GM12878 (cell line): Measurements from ENCODE around the gene LKAAEAR1. TPM values are rescaled to one million over a fixed set of nuclear protein-coding genes. Genes with fewer than 3 reads are reported as not detected.

Experiments
- ATAC-seq: fragments of 200-7000 bp; cut with Tn5 transposase; 3 replicates; pipeline ENCODE4 v1.9.1; 2020; ENCODE audit warnings: mild to moderate bottlenecking, moderate library complexity
- BruUV-seq: library from RNA; stranded (reverse); fragments of 400-500 nt; replicated peaks from 2 replicates; lab custom pipeline; 2021; lab: Mats Ljungman, UMichigan
- CTCF ChIA-PET: fragments of 300-600 bp; sonication (Branson Sonifier 250); formaldehyde crosslinking; extraction: SDS; loops from one replicate; lab custom pipeline; 2021; ENCODE audit warnings: inconsistent platforms; lab: Yijun Ruan, JAX
- POLR2A ChIA-PET: fragments of 350-600 bp; formaldehyde crosslinking; extraction: SDS; loops from one replicate; lab custom pipeline; 2021; ENCODE audit warnings: inconsistent platforms; lab: Charles Lee
- RAD21 ChIA-PET: fragments of 300-600 bp; sonication (Branson Sonifier 250); formaldehyde crosslinking; loops from one replicate; lab custom pipeline; 2023; ENCODE audit warnings: antibody characterized with exemption; ENCODE audit not compliant: unreplicated experiment; lab: Charles Lee
- SMC1A ChIA-PET: fragments of 300-600 bp; sonication (Branson Sonifier 250); formaldehyde crosslinking; loops from one replicate; lab custom pipeline; 2023; ENCODE audit not compliant: unreplicated experiment, uncharacterized antibody; lab: Charles Lee
- DNase-seq: peaks from one replicate; pipeline ENCODE4 v3.0.0-alpha.2; 2011; ENCODE audit warnings: low read depth, low spot score
- FAIRE-seq: peaks from 3 replicates; lab custom pipeline; 2011; peaks lifted over from hg19 to GRCh38; lab: Jason Lieb, UNC
- H2AFZ ChIP-seq: 2 replicates; pipeline ENCODE4 v1.6.0; 2011; ENCODE audit warnings: low read depth, low read length, control low read depth; ENCODE audit not compliant: control insufficient read depth
- H3K27ac ChIP-seq: 2 replicates; pipeline ENCODE4 v1.5.1; 2011; ENCODE audit warnings: control low read depth; ENCODE audit not compliant: control insufficient read depth, insufficient read depth
- H3K27me3 ChIP-seq, 2 experiments: replicated peaks in 1 of 2; 2 replicates each; pipeline versions ENCODE4 v1.6.0 to v1.6.1; 2011; ENCODE audit warnings: low read length in 1 of 2; ENCODE audit not compliant: control insufficient read depth in 2 of 2, insufficient read depth in 2 of 2
- H3K36me3 ChIP-seq, 2 experiments: 2 replicates each; pipeline ENCODE4 v1.5.1; 2011; ENCODE audit warnings: low read length in 1 of 2; ENCODE audit not compliant: control insufficient read depth in 2 of 2, insufficient read depth in 2 of 2
- H3K4me1 ChIP-seq: 2 replicates; pipeline ENCODE4 v1.6.1; 2011; ENCODE audit warnings: mild to moderate bottlenecking, low read length, moderate library complexity, mixed read lengths; ENCODE audit not compliant: control insufficient read depth, insufficient read depth
- H3K4me2 ChIP-seq: 2 replicates; pipeline ENCODE4 v1.6.0; 2011; ENCODE audit warnings: control low read depth; ENCODE audit not compliant: control insufficient read depth, insufficient read depth
- H3K4me3 ChIP-seq: fragments of 200-600 bp; sonication (generic); 2 replicates; pipeline ENCODE4 v1.5.1; 2016
- H3K79me2 ChIP-seq: 2 replicates; pipeline ENCODE4 v1.6.0; 2011; ENCODE audit warnings: low read length; ENCODE audit not compliant: control insufficient read depth, insufficient read depth
- H3K9ac ChIP-seq: 2 replicates; pipeline ENCODE4 v1.8.0; 2011; ENCODE audit warnings: low read length, control low read depth, mixed read lengths; ENCODE audit not compliant: control insufficient read depth, insufficient read depth
- H3K9me3 ChIP-seq: replicated peaks from 3 replicates; pipeline ENCODE4 v1.5.1; 2011; ENCODE audit warnings: mild to moderate bottlenecking, low read length; ENCODE audit not compliant: control insufficient read depth, insufficient read depth
- H4K20me1 ChIP-seq: 2 replicates; pipeline ENCODE4 v1.6.0; 2011; ENCODE audit not compliant: control insufficient read depth, insufficient read depth
- ATF3 ChIP-seq: IDR thresholded peaks from 2 replicates; pipeline ENCODE4 v1.6.1; 2011; ENCODE audit warnings: low read depth, mild to moderate bottlenecking, low read length, moderate library complexity, borderline replicate concordance; ENCODE audit errors: extremely low read depth
- CEBPZ ChIP-seq: fragments of 150-350 bp; IDR thresholded peaks from 2 replicates; pipeline ENCODE4 v1.6.1; 2016; ENCODE audit warnings: low read depth, low read length
- E2F4 ChIP-seq: IDR thresholded peaks from 2 replicates; pipeline ENCODE4 v1.6.1; 2012; ENCODE audit warnings: low read depth, low read length, improper control_type of control experiment
- ESRRA ChIP-seq: IDR thresholded peaks from 2 replicates; pipeline ENCODE4 v1.6.1; 2012; ENCODE audit warnings: mild to moderate bottlenecking, low read length, improper control_type of control experiment
- FOS ChIP-seq: IDR thresholded peaks from 3 replicates; pipeline ENCODE4 v1.6.1; 2011; ENCODE audit warnings: borderline replicate concordance; ENCODE audit not compliant: insufficient read length; ENCODE audit errors: extremely low read depth
- FOXK2 ChIP-seq: fragments of 450-650 bp; IDR thresholded peaks from 2 replicates; pipeline ENCODE4 v1.6.1; 2017; ENCODE audit warnings: mild to moderate bottlenecking, moderate library complexity
- HCFC1 ChIP-seq: fragments of 150-350 bp; IDR thresholded peaks from 2 replicates; pipeline ENCODE4 v1.6.1; 2014; ENCODE audit warnings: low read length
- IKZF2 ChIP-seq, 2 experiments: fragments of 450-650 bp; IDR thresholded peaks; 2 replicates each; pipeline ENCODE4 v1.6.1; 2017; ENCODE audit warnings: mild to moderate bottlenecking in 2 of 2, moderate library complexity in 2 of 2
- MEF2B ChIP-seq: fragments of 450-650 bp; IDR thresholded peaks from 2 replicates; pipeline ENCODE4 v1.6.1; 2018; ENCODE audit warnings: mild to moderate bottlenecking, moderate library complexity; ENCODE audit not compliant: partially characterized antibody, poor library complexity, severe bottlenecking
- PKNOX1 ChIP-seq: fragments of 450-650 bp; IDR thresholded peaks from 2 replicates; pipeline ENCODE4 v1.6.1; 2016; ENCODE audit warnings: mild to moderate bottlenecking
- RFX5 ChIP-seq: IDR thresholded peaks from 2 replicates; pipeline ENCODE4 v1.6.1; 2011; ENCODE audit warnings: low read depth, low read length, improper control_type of control experiment
- SIX5 ChIP-seq: IDR thresholded peaks from 2 replicates; pipeline ENCODE4 v1.6.1; 2011; ENCODE audit warnings: mild to moderate bottlenecking, low read depth, low read length, moderate library complexity; ENCODE audit not compliant: severe bottlenecking
- SP1 ChIP-seq: IDR thresholded peaks from one replicate; pipeline ENCODE4 v1.6.1; 2011; ENCODE audit warnings: low read depth, low read length
- STAT3 ChIP-seq: IDR thresholded peaks from 2 replicates; pipeline ENCODE4 v1.6.1; 2011; ENCODE audit warnings: low read depth, low read length, improper control_type of control experiment
- SUPT20H ChIP-seq: IDR thresholded peaks from 2 replicates; pipeline ENCODE4 v1.6.1; 2011; ENCODE audit warnings: low read depth, mild to moderate bottlenecking, low read length, moderate library complexity, borderline replicate concordance; ENCODE audit not compliant: control insufficient read depth
- TCF12 ChIP-seq: IDR thresholded peaks from 2 replicates; pipeline ENCODE4 v1.6.1; 2011; ENCODE audit warnings: low read depth, mild to moderate bottlenecking, low read length
- ZBED1 ChIP-seq: IDR thresholded peaks from 2 replicates; pipeline ENCODE4 v1.6.1; 2016; ENCODE audit warnings: borderline replicate concordance
- ZNF274 ChIP-seq: IDR thresholded peaks from one replicate; pipeline ENCODE4 v1.8.0; 2011; ENCODE audit not compliant: insufficient read length, insufficient read depth
- WGBS: methylation state at CpG from one replicate; pipeline ENCODE4 v1.1.6; 2016; ENCODE audit warnings: low lambda C conversion rate; ENCODE audit not compliant: insufficient replicate concordance, insufficient coverage; ENCODE audit errors: missing lambda C conversion rate; 5-methylcytosine and 5-hydroxymethylcytosine counted together
- in situ Hi-C: fragments of 300-500 bp; cut with MboI; formaldehyde crosslinking; loops from 9 replicates; pipeline ENCODE4 v1.14.3; 2018; ENCODE audit warnings: mixed read lengths
- intact Hi-C: fragments of 100-400 bp; cut with micrococcal nuclease; formaldehyde crosslinking; loops from one replicate; pipeline ENCODE4 v1.14.2; 2022; ENCODE audit not compliant: unreplicated experiment
- polyA plus RNA-seq, 11 experiments: library from polyadenylated mRNA; depleted of rRNA in 4 of 11; unstranded in 6 of 11; stranded (reverse) in 5 of 11; fragments of >200 nt; fragmentation: Nextera tagmentation in 4 of 11; fragmentation: Illumina TruSeq in 1 of 11; extraction: Ambion mirVana in 4 of 11; extraction: Trizol in 1 of 11; gene quantifications; 1 replicate in 1 of 11; 2 replicates in 10 of 11; pipeline versions ENCODE4 v1.2.1 to v1.2.3, GENCODE V29; 2011 to 2016; ENCODE audit warnings: inconsistent platforms in 2 of 11, missing spikeins in 2 of 11, low read depth in 1 of 11
- total RNA-seq, 4 experiments: library from RNA; depleted of rRNA in 3 of 4; stranded (reverse); fragments of >200 nt in 3 of 4; fragmentation: Illumina TruSeq in 1 of 4; extraction: Trizol in 1 of 4; gene quantifications; 2 replicates each; pipeline versions ENCODE4 v1.2.1 to v1.2.3, GENCODE V29; 2013 to 2021

Gene LKAAEAR1
- total and polyA plus RNA-seq, 10 of the 15 experiments (the other 5 are each of a cell fraction or from before 2014, with no cell fraction given) = not detected

GRCh38 chr20:64112691-64113443 is 28.7 kb upstream of the LKAAEAR1 start:
- no peak for DNase-seq
- intact Hi-C loops = no loop called here
- no peak overlapping the region for H3K4me2 ChIP-seq

More at GRCh38 chr20:64112691-64113443, 28.7 kb upstream of the LKAAEAR1 start:
- Histone ChIP-seq H3K27me3 (peaks cover 0 to 3% of the 10 kb centered on the region in 2 experiments; a peak in 1 of 4 replicates), H2AFZ (no peak overlapping the region), H3K9ac (no peak overlapping the region), H3K9me3 (no peaks in the 10 kb centered on the region), H4K20me1 (no peaks in the 10 kb centered on the region), H3K4me1 (no peaks in the 10 kb centered on the region; the same call in 1 of the 2 replicates), H3K79me2 (no peaks in the 10 kb centered on the region), H3K36me3 (no peaks in the 10 kb centered on the region), H3K27ac (no peak overlapping the region), H3K4me3 (no peak overlapping the region)
- no peak for ATAC-seq
- ChIA-PET CTCF (interaction anchor here (1.0 to 2.3 kb wide), 3 partner anchors 10 to 13 kb away, joined by 3 to 16 read pairs (median 4); no protein-coding TSS in a partner anchor), SMC1A (interaction anchor here (0.8 to 2.3 kb wide), 3 partner anchors 10 to 30 kb away, joined by 3 to 7 read pairs (median 3); partner anchors contain the start of gene LKAAEAR1), POLR2A (interaction anchor here (0.5 kb wide), 1 partner anchor 256 kb away, joined by 3 read pairs; no protein-coding TSS in a partner anchor), RAD21 (interaction anchor here (0.9 to 4.9 kb wide), 4 partner anchors 13 to 75 kb away, joined by 3 to 16 read pairs (median 4); partner anchors contain the start of gene LKAAEAR1)
- TF ChIP-seq SIX5 (no peak), SP1 (no peak), E2F4 (no peak), RFX5 (no peak), ESRRA (no peak), FOXK2 (no peak), PKNOX1 (no peak), ZBED1 (no peak), ZNF274 (no peak), HCFC1 (no peak), MEF2B (no peak), IKZF2 (IDR thresholded peaks at IDR 0.05) (no peak), SUPT20H (no peak), STAT3 (no peak), TCF12 (no peak), ATF3 (no peak), CEBPZ (no peak), FOS (no peak)
- in situ Hi-C loops = no loop called here
- BruUV-seq = no TSS peak
- 30% methylated on average over 18 of the region's 18 CpGs for WGBS
- FAIRE-seq = no peak
